HCT116 (cell line): ENCODE data around the gene CAMK2G.

ENCODE experiments used
- EZH2phosphoT487 ChIP-seq: fragments of 200-600 bp; IDR thresholded peaks from 2 replicates; pipeline ENCODE4 v1.6.1; 2018; ENCODE audit warnings: antibody characterized with exemption, borderline replicate concordance
- TF ChIP-seq, protein P1 (sequence below): IDR thresholded peaks from 2 replicates; pipeline ENCODE4 v1.6.1; 2012
- TF ChIP-seq, protein P2 (sequence below), 3 experiments: fragments of 200-600 bp in 1 of 3; sonication (generic) in 1 of 3; IDR thresholded peaks in 2 of 3; conservative IDR thresholded peaks in 1 of 3; 2 replicates each; pipeline ENCODE4 v1.5.1; 2012 to 2017; ENCODE audit warnings: low read depth in 2 of 3, low read length in 2 of 3, antibody characterized with exemption in 1 of 3, borderline replicate concordance in 1 of 3, control low read depth in 1 of 3, mild to moderate bottlenecking in 1 of 3, mixed read lengths in 1 of 3, mixed run types in 1 of 3, moderate library complexity in 1 of 3; ENCODE audit not compliant: insufficient read depth in 1 of 3

DNA sequence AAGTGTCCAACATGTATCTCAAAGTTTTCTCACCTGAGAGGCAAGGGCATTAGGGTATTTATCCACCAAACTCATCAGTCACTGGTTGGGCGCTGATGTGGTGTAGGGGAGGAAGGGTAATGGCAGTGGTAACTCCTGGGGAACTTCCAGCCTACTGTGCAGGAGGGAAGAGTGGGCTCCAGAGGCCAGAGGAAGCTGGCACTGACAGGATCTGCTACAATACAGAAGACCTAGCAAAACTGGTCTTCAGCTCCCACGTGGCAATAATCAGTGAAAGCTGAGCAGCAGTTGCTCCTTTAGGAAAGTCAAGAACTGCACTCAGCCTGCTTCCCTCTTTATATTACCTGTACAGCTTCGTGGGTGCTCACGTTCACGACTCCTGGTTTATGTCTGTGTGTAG lies 17.2 kb upstream of the CAMK2G start:
- no peak for TF ChIP-seq EZH2phosphoT487
- TF ChIP-seq, protein P1, sequence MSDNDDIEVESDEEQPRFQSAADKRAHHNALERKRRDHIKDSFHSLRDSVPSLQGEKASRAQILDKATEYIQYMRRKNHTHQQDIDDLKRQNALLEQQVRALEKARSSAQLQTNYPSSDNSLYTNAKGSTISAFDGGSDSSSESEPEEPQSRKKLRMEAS: no peak
- TF ChIP-seq, protein P2, sequence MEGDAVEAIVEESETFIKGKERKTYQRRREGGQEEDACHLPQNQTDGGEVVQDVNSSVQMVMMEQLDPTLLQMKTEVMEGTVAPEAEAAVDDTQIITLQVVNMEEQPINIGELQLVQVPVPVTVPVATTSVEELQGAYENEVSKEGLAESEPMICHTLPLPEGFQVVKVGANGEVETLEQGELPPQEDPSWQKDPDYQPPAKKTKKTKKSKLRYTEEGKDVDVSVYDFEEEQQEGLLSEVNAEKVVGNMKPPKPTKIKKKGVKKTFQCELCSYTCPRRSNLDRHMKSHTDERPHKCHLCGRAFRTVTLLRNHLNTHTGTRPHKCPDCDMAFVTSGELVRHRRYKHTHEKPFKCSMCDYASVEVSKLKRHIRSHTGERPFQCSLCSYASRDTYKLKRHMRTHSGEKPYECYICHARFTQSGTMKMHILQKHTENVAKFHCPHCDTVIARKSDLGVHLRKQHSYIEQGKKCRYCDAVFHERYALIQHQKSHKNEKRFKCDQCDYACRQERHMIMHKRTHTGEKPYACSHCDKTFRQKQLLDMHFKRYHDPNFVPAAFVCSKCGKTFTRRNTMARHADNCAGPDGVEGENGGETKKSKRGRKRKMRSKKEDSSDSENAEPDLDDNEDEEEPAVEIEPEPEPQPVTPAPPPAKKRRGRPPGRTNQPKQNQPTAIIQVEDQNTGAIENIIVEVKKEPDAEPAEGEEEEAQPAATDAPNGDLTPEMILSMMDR (IDR thresholded peaks at IDR 0.05 in 2 of 3, conservative IDR thresholded peaks at IDR 0.05 in 1 of 3; ENCODE audit: borderline replicate concordance in 1 of 3, insufficient read depth in 1 of 3, low read depth in 2 of 3, low read length in 2 of 3): no peak
